Dermis blood vessel endothelial cell (primary cell): ENCODE results near the gene ABCG4. TPM values are rescaled to one million over a fixed set of nuclear protein-coding genes. Genes with fewer than 3 reads are reported as not detected.
"Not testable (repeated sequence)": the region's sequence is repeated elsewhere in the genome, so short reads cannot be mapped to it uniquely, and the experiment has no call there.

Experiments
- DNase-seq: peaks from one replicate; pipeline ENCODE4 v3.0.0; 2010
- total RNA-seq: library from RNA; depleted of rRNA; stranded (reverse); fragments of >200 nt; gene quantifications from 2 replicates; pipeline ENCODE4 v1.2.3, GENCODE V29; 2014

The ABCG4 gene
- total RNA-seq, 1 donor from 2014 or later = 0.17 TPM

GRCh38 chr11:119116235-119116594 is 32.6 kb upstream of the ABCG4 start:
- DNase-seq = no peak

GRCh38 chr11:119116601-119117000 is 32.3 kb upstream of the ABCG4 start:
- DNase-seq = no peak

GRCh38 chr11:119117004-119117706 is 31.7 kb upstream of the ABCG4 start:
- DNase-seq = no peak

GRCh38 chr11:119118227-119118626 is 30.6 kb upstream of the ABCG4 start:
- DNase-seq = no peak

- no peak for DNase-seq
Measured at GRCh38 chr11:119118946-119119345, 29.9 kb upstream of the ABCG4 start.

GRCh38 chr11:119120639-119121007 is 28.2 kb upstream of the ABCG4 start:
- DNase-seq = peak; percentile 24

GRCh38 chr11:119121008-119121810 is 27.6 kb upstream of the ABCG4 start, which contains the start of gene HINFP:
Gene HINFP, plus strand, starts transcription at chr11:119121580. Its CDS starts 5,365 bp downstream, at chr11:119126945.
- DNase-seq = peak; percentile 100

- no peak for DNase-seq
Measured at GRCh38 chr11:119121811-119122124, 27.1 kb upstream of the ABCG4 start.

GRCh38 chr11:119125821-119126220 is 23.0 kb upstream of the ABCG4 start:
- DNase-seq = no peak

- peak; percentile 45 for DNase-seq
Measured at GRCh38 chr11:119126675-119127268, 22.1 kb upstream of the ABCG4 start.

GRCh38 chr11:119130662-119131061 is 18.2 kb upstream of the ABCG4 start:
- peak; percentile 37 for DNase-seq

GRCh38 chr11:119134389-119134978 is 14.4 kb upstream of the ABCG4 start:
- DNase-seq = peak; percentile 45

GRCh38 chr11:119139276-119139675 is 9.6 kb upstream of the ABCG4 start:
- not testable (repeated sequence) for DNase-seq

- DNase-seq = peak; percentile 82
Measured at GRCh38 chr11:119144825-119145486, 3.9 kb upstream of the ABCG4 start.

GRCh38 chr11:119145551-119145950 is 3.3 kb upstream of the ABCG4 start:
- no peak for DNase-seq

- no peak for DNase-seq
Measured at GRCh38 chr11:119147604-119148333, 1.1 kb upstream of the ABCG4 start.

- DNase-seq = no peak
Measured at GRCh38 chr11:119148720-119149017, 183 bp upstream of the ABCG4 start.

- DNase-seq = no peak
Measured at GRCh38 chr11:119149786-119150275, 979 bp downstream of the ABCG4 start.

GRCh38 chr11:119152043-119152442 is 3.2 kb downstream of the ABCG4 start:
- no peak for DNase-seq

- DNase-seq = no peak
Measured at GRCh38 chr11:119152604-119153003, 3.8 kb downstream of the ABCG4 start.

GRCh38 chr11:119153049-119153818 is 4.4 kb downstream of the ABCG4 start:
- no peak for DNase-seq
